Stimulated activated CD8-positive, alpha-beta memory T cell treated with anti-CD3 and anti-CD28 coated beads, Interleukin-15, amount 100 ng/mL, for 24 hours (primary cell): Measurements from ENCODE around the gene LTC4S.

Source experiments
- DNase-seq: peaks from one replicate; pipeline ENCODE4 v3.0.0-alpha.2; 2020; ENCODE audit warnings: low read depth

LTC4S gene

GRCh38 chr5:179795863-179796833 is 2.4 kb downstream of the LTC4S start:
- no peak for DNase-seq

- no peak for DNase-seq
Measured at GRCh38 chr5:179796877-179797608, 3.3 kb downstream of the LTC4S start.

- DNase-seq: no peak
Measured at GRCh38 chr5:179797741-179798140, 4.0 kb downstream of the LTC4S start.

- DNase-seq: no peak
Measured at GRCh38 chr5:179798144-179798770, 4.5 kb downstream of the LTC4S start.

DNA sequence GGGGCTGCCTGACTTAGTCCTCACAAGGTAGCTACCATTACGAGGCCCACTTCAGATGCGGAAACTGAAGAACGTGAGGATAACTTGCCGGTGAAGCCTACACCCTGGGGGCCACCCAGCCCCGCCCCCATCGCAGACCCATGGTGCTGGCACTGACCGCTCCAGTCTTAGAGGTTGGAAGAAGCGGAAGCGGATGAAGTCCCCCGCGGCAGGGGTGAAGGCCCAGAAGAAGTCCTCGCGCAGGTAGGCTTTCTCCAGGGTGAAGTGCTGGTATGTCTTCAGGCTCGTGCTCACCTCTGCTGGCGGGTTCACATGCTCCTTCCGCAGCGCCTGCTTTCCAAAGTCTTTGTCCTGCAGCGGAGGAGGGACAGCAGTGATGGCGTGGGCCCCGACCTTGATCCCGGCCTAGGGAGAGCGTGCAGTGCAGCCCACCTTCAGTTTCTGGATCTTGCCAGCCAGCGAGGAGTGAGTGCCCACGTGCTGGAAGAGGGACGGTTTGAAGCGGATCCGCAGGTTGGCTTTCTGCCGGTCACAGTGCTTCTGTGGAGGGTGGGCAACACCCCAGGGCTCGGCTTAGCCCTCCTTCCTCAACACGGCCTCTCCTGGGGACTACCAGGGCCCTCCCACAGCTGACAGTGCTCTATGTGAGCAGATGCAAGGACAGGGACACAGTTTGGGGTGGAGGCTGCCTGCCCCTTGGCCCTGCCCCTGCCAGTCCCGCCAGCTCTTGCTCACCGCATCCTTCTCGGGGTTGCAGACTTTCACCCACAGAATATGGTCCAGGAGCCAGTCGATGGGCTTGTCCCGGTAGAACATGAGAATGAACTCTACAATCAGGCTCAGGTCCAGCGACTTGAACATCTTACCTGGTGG is 5.2 kb downstream of the LTC4S start:
- DNase-seq: no peak

GRCh38 chr5:179799644-179799973 is 5.8 kb downstream of the LTC4S start:
- DNase-seq: no peak

DNA sequence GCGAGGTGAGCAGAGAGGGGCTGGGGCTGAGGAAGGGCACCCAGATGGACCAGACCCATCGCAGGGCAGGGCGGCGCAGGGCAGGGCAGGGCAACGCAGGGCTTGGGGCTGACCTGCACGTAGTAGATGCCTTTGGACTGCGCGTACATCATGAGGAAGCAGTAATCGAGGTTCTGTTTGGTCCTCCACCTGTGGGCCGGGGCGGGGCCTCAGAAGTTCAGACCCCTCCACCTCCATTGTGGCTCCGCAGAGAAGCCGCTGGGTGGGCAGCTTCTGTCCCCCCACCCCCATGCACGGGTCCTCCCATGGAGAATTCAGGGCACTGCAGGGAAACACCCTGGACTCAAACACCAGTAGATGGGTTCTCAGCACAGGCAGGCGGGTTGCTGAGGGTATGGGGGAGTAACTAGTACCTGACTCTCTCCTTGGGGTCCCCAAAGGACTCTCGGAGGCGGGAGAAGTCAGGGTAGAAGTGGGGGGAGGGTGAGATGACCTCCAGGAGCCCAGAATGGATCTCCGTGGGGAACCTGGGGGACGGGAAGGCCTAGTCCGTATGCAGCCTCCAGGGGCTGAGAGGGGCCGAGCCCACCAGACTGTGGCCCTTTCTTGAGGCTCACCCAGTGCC is 6.4 kb downstream of the LTC4S start:
- DNase-seq: no peak

GRCh38 chr5:179800696-179801201 is 7.0 kb downstream of the LTC4S start:
- DNase-seq: no peak

GRCh38 chr5:179801304-179802206 is 7.8 kb downstream of the LTC4S start:
- DNase-seq: peak; percentile 58

GRCh38 chr5:179802207-179802883 is 8.6 kb downstream of the LTC4S start:
- DNase-seq: no peak

DNA sequence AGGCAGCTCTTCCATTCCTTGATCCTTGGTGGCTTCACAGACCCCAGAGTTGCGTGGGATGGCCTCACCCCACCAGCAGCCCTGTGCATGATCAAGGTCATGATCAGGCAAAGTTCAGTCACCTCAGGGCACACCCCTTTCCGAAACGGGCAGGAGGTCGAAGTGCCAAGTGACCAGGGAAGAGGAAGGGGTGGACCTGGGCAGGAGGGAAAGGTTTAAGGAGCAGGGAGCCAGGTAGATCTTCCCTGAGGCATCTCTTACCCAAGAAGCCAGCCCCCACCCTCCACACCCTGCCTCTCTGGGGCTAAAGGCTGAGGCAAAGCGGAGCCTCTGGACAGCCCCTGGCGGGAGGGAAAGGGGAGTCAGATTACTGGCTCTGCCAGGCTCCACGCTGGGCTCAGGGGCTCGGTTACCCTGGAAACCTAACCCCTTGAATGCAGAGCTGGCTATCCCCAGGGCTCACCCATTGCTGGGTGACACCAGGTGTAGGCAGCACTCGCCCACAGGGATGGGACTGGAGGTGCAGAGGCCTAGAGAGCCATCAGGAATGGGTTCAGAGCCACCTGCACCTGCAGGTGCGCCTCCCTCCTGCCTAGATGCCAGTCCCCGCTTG is 9.3 kb downstream of the LTC4S start:
- no peak for DNase-seq

GRCh38 chr5:179803651-179804554 is 10.1 kb downstream of the LTC4S start:
- DNase-seq: no peak

DNA sequence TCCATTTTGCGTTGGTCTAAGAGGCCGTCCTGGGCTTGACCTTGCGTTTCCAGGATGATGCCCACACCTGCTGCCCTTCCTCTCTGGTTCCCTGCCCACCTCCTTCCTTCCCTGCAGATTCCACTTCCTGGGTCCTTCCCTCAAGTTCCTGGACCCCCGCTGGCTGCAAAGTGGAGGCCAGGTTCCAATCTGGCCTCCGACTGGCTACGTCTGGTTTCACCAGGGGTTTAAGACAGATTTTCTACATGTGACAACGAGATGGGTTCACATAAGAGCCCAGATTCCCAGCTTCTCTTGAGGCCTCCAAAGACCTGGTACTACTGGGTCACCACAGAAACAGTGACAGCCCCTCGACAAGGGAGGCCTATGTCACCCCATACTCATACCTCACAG is 10.8 kb downstream of the LTC4S start:
- DNase-seq: no peak

GRCh38 chr5:179805070-179805528 is 11.3 kb downstream of the LTC4S start:
- no peak for DNase-seq

DNA sequence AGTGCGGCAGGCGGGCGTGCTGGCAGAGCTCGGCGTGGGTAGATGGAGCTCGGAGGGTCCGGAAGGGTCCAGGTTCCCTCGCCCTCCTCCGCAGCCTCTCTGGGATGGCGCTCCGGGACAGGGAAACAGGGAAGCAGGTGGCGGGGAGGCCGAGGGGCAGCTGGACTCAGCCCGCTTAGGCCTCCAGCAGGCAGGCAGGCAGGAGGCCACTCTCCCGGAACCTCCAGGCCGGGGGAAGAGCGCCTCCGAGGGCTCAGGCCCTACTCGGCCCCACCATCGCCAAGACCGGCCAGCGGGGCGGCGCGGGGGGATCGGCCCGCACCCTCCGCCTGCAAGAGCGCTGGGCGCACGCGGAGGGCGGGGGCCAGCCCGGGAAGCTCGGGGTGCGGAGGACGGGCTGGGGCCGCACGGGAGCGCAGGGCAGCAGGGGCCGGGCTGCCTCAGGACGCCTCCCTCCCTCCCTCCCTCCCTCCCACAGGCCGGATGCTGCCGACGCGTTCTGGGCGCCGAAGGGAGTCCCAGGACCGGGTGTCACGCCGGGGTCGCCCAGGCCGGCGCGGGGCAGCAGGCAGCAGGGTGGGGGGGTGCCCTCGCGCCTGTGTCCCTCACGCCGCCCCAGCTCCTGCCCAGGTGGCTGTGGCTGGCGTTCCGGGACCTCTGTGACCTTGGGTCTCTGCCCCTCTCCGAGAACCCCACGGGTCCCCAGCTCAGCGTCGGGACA is 11.9 kb downstream of the LTC4S start:
- DNase-seq: no peak

DNA sequence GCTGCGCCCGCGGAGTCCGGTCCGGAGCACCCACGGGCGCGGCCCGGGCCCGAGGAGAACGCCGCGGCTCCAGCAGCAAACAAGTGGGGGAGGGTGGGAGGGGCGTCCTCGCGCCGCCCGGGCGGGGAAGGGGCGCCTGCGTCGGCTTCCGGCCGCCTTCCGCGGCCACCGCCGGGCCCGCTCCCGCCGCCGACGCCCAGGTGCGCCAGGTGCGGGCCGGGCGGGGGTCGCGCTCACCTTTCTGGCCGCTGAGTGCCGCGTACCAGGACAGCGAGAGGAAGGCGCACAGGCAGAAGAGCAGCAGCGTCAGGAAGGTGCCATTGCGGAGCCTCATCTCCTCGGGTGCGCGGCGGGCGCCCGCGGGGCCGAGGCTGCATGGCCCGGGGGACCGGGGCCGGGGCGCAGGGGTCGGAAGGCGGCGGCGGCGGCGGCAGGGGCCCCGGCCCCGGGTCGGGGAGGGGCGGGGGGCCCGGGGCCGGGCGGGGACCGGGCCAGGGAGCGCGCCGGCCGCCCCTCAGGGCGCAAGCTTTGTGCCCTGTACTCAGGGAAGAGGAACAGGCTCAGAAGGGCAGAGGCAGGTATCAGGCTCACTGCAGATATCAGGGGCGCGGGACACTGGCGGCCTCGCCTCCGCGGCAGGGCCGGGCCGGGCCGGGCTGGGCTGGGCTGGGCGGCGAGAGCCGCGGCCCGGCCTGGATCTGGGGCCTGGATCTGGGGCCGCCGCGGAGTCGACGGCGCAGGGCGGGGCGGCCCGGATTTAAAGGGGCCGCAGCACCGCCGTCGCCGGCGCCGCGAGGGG is 12.7 kb downstream of the LTC4S start, which contains the start of gene MGAT4B:
Gene MGAT4B, minus strand, starts transcription at position 617 of the 799 bp plus-strand sequence. Its CDS starts 283 bp downstream, at position 334.
- no peak for DNase-seq
